Activated naive CD4-positive, alpha-beta T cell (primary cell): ENCODE results near the gene FBXL5.

Experiments used
- DNase-seq, 4 experiments: peaks; one replicate each; lab custom pipeline; 2025; lab: John Stamatoyannopoulos, UW

Gene FBXL5

DNA sequence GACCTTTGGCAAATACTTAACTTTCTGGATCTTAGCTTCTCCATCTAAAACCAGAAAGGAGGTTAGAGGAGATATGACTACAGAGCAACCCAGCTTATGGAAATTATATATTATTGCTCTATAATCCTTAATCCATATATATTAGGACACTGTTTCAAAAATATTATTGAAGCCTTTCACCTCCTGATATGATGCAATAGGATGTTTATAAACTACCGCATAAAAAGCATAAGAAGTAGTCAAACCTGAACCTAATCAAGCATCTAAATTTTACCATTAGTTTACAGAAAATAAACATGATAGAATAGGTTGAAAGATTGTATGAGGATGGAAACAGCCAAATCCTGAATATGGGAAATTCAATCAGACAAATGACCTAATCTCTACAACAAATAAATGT lies 20.9 kb upstream of the FBXL5 start:
- no peak for DNase-seq

- DNase-seq, result no peak
Observed at GRCh38 chr4:15675356-15675755, 20.2 kb upstream of the FBXL5 start.

DNA sequence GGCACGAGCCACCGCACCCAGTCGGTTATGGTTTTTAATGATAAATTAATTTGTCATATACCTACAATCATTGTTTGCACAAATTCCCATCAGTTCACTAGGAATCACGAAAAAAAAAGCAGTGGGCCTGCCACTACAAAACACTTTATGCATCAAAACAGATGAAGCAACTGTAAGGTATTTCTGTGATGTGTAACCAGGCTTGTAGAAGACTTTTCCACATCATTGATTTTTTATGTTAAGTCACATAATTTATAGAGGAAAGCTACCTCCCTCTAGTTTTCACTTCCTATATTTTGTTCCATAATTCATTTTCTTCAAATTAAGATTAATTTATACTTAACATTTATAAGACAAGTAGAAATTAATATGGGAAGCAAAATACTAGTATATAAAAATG lies 19.8 kb upstream of the FBXL5 start:
- no peak for DNase-seq

DNA sequence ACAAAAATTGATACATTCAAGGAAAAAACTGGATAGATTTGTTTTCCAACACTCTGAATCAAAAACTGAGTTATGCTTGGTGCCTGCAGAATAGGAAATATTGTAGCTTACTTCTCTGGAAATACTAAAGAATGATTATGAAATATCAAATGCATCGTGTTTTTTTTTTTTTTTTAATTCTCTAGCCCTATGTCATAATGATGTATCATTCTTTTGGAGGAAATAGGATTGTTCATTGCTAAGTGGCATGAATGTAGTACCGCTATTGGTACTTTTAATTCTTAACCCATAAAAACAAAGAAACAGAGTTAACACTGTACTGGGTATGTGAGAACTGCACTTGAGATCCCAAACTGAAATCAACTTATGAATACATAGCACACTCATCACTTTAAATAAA lies 18.9 kb upstream of the FBXL5 start:
- DNase-seq, result no peak

- no peak for DNase-seq
Observed at GRCh38 chr4:15673337-15673736, 18.2 kb upstream of the FBXL5 start.

DNA sequence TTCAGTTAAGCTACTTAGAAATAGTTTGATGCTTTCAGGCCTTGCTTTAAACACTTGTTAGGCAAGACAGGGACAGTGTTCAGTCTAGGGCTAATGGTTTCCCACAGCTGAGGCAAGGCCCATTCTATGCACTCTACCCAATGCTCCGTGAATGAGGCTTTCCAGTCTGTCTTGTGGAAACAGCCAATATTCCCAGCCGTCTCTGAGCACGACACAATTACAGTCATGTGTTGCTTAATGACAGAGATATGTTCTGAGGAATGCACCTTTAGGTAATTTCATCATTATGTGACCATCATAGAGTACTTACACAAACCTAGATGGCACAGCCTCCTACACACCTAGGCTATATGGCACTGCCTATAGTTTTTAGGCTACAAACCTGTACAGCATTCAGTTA lies 16.9 kb upstream of the FBXL5 start:
- no peak for DNase-seq

DNA sequence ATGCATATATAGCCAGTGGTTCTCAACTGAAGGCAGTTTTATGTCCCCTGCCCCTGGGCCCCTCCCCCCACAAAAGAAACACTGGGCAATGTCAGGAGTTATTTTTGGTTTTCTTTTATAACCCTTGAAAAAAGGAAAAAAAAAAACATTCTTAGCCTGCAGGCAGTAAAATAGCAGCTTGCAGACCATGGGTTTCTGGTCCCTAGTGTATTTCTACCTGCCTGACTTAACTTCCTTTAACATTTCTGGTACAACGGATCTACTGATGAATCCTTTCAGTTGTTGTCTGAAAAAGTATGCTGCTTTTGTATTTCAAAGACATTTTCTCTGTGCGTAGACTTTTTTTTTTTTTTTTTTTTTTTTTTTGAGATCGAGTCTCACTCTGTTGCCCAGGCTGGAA lies 15.4 kb upstream of the FBXL5 start:
- DNase-seq, result no peak

DNA sequence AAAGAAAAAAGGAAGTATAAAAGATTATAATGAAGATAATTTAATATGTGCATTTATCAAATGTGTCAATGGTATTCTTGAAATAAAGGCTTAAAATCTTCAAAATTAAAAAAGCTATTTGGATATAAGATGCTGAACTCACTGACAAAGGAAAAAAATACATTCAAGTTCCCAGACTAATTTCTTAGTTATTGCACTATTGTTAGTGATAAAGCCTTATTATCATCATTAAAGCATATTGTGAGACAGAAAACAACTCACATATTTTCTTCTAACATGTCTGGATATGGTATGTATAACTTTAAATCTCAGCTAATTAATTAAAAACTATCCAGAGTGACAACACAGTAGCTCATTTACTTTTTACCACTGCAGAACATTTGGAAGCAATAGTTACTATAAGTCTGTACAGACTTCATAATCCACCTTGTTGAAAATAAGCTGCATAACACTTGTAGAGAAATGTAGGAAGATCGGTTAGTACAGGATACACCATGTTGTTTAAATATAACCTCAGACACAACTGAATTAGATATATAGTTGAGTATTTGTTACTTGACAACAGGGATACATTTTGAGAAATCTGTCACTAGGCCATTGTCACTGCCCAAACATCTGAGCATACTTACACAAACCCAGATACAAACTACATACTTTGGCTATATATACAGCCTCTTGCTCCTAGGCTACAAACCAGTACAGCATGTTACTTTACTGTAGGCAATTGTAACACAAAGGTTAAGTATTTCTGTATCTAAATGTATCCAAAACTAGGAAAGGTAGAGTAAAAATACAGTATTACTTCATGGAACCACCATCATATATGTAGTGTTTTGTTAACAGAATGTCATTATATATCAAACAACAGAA lies 13.6 kb upstream of the FBXL5 start:
- no peak for DNase-seq

GRCh38 chr4:15667006-15667405 lies 11.8 kb upstream of the FBXL5 start:
- DNase-seq, result no peak

- no peak for DNase-seq
Observed at GRCh38 chr4:15665753-15666365, 10.7 kb upstream of the FBXL5 start.

- DNase-seq, result no peak
Observed at GRCh38 chr4:15659768-15660570, 4.8 kb upstream of the FBXL5 start.

GRCh38 chr4:15658781-15659180 lies 3.6 kb upstream of the FBXL5 start:
- no peak for DNase-seq

DNA sequence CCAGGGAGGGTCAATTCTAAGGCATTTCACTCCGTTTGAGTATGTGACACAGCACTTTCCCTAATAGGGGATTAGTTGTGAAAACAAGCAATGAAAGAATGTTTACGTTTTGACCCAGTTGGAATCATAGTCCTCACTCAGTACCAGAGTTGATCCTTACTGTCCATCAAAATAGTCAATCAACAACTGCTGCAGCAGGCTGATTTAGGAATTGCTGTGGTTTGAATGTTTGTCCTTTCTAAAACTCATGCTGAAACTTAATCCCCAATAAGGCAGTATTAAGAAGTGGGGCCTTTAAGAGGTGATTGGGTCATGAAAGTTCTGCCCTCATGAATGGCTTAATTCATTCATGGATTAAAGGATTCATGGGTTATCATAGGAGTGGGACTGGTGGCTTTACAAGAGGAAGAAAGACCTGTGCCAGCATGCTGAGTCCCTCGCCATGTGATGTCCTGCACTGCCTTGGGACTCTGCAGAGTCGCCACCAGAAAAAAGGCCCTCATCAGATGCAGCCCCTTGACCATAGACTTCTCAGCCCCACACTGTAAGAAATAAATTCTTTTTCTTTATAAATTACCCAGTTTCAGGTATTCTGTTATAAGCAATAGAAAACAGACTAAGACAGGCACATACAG lies 3.1 kb upstream of the FBXL5 start:
- DNase-seq, result no peak

DNA sequence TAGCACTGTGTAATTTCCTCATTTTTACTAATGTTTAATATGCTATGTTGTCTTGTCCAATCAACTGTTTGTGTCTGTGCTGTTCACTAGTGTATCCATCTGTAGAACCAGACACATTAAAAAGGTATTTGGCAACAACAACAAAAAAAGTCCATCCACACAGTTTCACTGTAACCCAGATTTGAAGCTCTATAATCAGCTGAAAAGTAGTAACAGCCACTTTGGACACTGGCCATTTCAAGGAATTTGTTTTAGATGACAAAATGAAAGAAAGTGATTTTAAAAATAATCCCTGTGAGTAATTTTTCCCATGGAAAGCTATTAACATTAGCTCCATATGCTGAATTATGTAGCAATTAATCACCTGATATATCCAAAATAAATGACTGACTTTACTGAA lies 2.2 kb upstream of the FBXL5 start:
- DNase-seq, result no peak

GRCh38 chr4:15656038-15656470 lies 897 bp upstream of the FBXL5 start:
- no peak for DNase-seq

- DNase-seq, result peak; percentile 15 to 38 (median 26)
Observed at GRCh38 chr4:15654593-15655222, 449 bp downstream of the FBXL5 start.

- DNase-seq, result no peak
Observed at GRCh38 chr4:15653864-15654592, 1.1 kb downstream of the FBXL5 start.

- DNase-seq, result no peak
Observed at GRCh38 chr4:15653420-15653819, 1.7 kb downstream of the FBXL5 start.

GRCh38 chr4:15652841-15653240 lies 2.3 kb downstream of the FBXL5 start:
- DNase-seq, result no peak

GRCh38 chr4:15652191-15652590 lies 3.0 kb downstream of the FBXL5 start:
- no peak for DNase-seq

DNA sequence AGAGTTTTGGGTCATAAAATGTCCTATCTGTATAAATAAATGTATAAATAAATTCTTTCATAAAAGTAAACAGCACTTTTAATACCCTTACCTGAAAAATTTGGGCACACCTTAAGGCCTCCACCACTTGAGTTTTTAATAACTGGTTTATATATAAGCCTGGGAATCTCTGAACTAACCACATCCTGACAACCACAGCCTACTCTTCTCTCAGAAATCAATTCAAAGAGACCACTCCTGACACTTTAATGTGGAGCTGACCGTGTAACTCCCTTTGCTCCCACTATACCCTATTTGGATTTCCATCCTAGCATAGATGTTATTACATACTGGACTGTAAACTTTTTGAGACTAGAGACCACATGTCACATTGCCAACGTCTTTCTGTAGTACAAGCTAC lies 3.5 kb downstream of the FBXL5 start:
- no peak for DNase-seq
